IPS DF 4.7 (cell line): ENCODE data around the gene LRRC74A.

Source experiments
- DNase-seq: peaks from one replicate; pipeline ENCODE4 v3.0.0-alpha.2; 2013; ENCODE audit warnings: low spot score; ENCODE audit errors: extremely low read depth

The LRRC74A gene

DNA sequence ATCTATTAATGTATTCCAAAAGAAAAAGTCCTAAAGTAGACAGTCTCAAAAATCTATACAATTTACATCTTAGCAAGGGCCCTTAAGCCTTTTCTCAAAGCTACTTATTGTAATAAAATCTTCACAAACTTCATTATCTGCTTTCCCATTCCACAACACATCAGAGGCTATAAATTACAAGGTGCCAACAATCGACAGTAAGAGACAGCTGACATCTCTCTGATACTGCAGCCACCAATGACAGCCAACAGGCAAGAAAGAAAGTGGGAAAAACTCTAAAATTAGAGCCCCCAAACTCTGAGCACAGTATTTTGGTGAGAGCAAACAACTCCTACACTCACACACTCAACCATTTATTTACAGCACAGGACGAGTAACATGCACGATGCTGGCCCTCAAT lies 15.7 kb upstream of the LRRC74A start:
- DNase-seq = no peak

DNA sequence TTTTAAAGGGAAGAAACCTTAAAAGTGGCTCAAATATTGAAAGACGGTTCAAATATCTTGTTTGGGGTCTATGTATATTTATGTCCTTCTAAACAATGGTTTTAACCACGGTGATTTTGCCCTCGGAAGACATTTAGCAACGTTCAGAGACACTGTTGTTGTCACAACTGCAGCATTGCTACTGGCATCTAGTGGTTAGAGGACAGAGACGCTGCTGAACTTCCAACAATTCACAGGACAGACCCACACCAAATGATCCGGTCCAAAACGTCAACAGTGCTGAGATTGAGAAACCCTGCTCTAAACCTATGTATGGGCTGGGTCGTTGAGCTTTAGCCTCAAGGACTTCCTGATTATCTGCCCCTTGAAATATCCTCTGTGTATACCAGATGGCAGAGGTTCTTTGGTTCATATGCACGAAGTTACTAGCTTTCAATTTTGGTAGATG lies 15.2 kb upstream of the LRRC74A start:
- no peak for DNase-seq

DNA sequence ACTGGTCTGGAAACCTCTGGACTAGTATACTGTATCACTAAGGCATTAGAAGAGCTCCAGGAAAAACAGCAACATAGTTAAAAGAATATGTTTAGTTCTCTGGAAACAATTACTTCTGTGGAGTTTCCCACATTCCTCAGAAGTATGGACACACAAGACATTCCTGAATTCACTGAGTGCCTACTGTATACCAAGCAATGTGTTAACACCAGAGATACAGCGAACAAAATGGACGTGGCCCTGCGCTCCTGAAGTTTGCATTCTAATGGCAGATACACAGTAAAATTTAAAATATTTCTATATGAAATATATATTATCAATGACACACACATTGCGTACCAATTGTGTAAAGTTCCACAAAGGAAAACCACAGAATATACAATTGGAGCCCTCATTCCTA lies 14.6 kb upstream of the LRRC74A start:
- no peak for DNase-seq

DNA sequence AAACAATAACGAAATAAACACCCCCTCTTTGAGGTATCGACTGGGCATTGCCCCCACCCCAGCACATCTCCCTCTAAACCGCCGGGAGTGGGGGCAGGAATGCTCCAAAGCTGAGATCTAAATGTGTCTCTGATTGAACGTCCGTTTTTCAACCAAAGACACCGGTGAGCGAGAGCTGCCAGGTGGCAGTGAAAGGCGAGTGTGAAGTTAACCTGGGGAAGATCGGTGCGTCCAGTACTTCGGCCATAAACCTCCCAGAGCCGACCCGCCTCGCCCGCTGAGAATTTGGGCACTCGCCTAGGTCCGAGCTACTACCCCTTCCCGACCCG lies 14.2 kb upstream of the LRRC74A start:
- DNase-seq = no peak

DNA sequence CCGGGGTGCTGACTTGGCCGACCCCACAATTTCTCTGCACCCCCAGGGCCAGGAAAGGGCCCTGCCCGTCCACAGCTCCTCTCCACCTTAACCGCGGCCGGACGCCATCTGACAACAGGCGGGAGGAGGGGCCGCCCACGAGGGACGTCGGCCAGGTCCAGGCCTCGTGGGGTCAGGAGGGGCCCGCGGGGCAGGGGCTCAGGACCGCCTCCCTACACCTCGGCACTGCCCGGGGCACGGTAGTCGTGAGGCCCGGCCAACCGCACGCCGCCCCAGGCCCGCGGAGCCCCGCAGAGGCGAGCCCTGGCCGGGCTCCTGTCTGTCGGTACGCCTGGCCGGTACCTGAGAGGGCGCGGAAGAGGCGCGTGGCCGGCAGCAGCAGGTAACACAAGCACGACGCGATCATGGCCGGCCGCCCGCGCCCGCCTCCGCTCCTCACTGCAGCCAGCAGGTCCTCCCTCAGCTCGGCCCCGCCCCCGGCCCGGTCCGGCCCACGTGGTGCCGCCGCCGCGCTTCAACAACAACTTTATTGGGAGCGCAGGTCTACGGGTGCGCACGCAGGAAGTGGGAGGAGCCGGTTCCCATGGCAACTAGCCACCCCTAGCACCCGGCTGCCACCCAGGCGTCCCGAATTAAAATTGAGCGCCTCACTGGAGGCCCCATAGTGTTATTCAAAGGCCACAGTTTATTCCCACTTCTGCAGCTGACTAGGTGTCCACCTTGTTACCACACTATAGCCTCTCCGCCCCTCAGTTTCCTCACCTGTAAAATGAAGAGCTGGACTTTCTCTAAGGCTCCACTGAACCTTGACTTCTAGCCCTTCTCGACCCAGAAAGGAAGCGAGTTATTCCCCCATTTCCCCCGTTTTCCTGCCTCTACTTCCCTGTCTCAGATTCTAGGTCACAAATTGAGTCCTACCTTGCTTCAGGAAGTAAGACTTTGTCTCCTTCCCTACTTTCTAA lies 13.5 kb upstream of the LRRC74A start, which contains the start of gene ANGEL1:
Gene ANGEL1 (minus strand): TSS at position 461 of the 962 bp plus-strand sequence. CDS start 55 bp downstream, at position 406.
- DNase-seq = peak; percentile 78

DNA sequence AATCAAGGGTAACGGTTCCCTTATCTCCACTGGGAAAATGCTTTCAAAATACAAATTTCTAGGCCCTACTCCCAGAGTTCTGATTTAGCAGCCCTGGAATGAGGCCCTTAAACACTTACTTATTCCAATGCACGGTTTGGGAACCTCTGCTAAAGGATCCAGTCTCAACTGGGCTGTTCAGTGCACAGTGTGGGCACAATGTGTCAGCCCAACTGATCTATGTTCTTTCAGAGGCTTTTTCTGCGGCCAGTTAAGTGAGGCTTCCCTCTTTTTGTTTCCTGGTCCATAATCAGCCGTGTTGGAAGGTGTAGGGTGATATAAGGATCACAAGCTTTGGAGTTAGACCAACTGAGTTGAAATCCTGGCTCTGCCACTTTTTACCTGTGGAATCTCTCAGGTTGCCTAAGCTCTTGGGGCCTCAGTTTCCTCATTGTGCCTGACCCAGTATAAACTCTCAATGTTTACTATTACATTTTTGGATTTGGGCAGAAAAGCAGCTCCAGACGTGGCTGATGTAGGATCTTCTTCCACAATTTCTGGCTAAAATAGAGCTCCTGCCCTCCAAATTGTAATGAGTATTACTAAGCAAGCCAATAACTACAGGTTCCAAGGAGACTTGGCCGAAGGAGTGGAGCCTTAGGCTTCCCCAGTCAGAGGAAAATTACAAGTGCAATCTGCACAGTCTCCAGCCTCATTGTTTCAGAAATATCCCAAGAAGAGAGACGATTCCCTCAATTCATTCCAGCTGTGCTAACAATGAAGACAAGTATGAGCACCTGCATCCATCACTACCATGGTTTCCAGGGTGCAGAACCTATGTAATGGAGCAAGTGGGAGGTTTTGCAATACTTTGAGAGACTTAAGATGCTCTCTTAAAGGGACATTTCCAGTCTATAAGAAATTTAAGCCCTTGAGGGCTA lies 11.2 kb upstream of the LRRC74A start:
- no peak for DNase-seq

DNA sequence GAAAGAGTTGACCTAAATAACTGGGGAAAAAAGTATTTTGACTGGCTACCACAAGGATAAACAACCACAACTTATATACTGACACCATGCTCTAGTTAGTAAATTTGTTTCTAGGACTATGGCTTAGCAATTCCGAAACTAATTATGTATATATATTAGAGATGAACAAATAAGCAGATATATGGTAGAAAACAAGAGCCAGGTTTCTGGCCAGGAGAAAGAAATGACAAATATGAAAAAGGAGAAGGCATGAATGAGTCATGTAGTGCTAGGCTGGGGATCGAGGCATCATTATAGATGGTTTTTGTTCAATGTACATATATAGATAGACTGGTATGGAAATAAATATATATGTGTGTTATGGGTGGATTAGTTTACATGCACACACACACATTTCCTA lies 5.5 kb upstream of the LRRC74A start:
- no peak for DNase-seq

DNA sequence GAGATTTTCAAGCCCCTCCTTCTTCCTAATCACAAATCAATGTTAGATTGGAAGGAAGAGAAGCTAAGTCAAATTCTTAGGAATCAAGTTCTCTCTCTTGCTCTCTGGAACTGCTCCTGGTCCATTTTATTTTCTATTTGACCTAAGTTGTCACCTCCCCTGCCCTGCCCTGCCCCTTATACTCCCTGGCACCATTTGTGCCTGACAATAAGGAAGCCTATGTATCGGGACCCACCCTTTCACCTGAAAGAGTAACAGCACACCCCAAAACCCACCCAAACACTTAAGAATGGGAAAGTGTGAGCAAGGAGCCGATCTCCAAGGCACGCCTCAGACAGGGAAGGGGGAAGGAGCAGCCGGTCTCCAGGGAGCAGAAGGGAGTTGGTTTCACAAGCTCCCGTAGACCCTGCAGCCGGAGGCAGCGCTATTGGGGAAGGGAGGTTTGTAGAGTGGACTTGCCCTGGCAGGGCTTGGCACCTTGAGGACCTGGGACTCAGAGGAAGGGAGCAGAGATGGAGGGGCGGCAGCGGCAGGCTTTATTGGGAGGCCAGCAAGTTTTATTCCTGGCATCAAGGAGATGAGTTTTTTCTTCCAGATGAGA lies 1.6 kb downstream of the LRRC74A start:
- no peak for DNase-seq

DNA sequence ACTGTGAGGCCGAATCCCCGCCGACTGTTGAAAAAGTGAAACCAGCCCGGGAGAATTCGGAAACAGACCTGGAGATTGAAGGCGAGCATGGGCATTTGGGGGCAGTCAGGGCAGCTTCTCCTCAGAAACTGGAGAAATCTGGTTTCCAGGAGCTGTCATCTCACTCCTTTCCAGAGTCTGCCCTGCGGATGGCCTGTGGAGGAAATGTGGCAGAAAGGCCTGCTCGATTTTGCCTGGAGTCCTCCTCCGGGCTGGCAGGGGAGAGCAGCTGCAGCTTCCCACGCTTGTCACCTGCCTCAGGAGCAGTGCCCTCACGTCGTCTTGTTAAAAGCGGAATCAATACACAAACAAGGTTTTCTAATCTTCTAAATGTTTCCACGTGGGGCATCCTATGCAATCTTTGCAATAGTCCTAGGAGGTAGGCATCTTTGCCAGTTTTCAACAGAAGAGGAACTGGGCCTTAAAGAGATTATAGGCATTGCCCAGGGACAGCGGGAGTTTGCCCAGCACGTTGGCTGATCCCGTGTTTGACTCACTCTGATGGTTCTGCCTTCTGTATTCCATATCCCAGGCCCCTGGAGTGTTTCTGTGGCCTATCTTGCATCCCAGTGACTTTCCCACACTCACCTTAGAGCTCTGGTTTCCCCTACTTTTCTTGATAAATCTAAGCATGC lies 2.3 kb downstream of the LRRC74A start:
- no peak for DNase-seq

DNA sequence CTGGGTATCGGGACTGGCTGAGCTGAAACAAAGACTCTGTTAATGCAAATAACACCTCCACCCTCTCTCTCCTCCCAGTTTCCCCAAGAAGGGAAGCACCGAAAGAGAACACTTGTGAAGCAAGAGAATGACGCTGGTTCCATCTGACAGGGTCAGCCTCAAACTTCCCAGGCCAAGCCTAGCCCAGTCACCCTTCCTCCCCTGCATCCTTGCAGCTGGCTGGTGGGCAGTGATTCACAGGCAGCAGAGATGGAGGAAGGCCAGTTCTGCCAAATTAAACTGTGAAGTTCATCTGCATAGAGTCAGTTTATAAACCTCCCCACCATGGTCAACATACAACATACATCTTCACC lies 2.8 kb downstream of the LRRC74A start:
- no peak for DNase-seq

DNA sequence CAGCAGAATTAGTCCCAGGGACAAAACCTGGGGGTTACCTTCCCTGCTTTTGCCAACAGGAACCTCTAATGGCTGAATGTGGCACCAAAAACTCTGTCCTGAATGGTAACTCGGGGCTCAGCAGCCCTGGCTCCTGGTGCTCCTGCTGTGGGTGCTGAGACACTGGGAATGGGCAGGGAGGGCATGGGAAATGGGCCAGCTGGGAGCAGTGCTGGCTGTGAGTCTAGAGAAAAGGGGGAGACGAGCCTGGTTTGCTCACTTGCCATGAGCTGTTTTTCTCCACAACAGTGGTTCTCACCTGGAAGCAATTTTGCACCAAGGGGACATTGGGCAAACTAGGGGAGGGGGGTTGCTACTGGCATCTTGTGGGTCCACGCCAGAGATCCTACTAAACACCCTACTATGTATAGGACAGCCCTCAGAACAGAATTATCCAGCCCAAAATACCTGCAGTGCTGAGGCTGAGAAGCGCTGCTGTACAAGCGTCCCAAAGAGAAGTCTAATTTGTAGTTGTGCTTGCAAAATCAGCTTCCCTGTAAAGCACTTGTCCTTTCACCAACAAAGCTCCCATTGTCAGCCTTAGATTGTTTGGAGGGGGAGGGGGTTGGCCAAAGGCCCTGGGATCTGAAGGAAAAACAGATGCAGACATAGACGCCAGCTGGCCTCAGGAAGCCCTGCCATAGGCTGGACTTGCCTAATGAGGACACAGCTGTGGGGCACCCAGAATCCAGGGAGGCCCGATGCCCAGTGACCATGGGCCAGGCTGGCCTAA lies 3.6 kb downstream of the LRRC74A start:
- DNase-seq = no peak

DNA sequence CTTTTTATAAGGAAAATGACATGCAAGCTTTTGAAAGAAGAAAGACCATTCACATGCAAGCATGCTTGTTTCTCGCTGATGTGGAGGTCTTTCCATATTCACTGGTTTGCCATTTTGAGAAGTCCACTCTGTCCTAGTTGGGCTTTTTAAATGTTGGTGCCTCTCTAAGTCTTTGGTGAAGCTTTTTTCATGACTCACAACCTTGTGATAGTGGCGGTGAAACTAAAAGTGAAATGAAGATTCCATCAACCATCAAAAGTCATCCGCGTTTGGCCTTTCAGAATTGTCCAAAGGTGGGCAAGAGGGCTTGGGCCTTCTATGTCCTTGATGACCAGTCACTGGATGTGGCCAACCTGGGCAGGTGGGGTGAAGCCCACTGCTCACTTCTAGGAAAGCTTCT lies 4.3 kb downstream of the LRRC74A start:
- no peak for DNase-seq

DNA sequence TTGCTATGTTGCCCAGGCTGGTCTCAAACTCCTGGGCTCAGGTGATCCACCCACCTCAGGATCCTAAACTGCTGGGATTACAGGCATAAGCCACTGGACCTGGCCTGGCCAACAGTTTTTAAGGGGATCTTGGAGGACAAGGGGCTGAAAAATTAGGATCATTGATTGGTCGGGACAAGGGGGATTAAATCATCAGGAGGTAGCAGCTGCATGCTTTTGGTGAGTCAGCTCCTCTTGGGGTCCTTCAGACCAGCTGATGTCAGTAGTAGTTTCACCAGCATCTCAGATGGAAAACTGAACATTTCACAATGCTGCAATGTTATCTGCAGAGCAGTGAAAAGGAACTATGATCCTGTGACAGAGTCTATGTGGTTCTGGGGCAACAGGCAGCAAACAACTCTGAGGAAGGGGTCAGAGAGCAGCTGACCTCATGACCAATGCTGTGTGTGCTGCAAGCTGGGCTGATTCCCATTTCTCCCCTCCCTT lies 6.3 kb downstream of the LRRC74A start:
- DNase-seq = no peak

DNA sequence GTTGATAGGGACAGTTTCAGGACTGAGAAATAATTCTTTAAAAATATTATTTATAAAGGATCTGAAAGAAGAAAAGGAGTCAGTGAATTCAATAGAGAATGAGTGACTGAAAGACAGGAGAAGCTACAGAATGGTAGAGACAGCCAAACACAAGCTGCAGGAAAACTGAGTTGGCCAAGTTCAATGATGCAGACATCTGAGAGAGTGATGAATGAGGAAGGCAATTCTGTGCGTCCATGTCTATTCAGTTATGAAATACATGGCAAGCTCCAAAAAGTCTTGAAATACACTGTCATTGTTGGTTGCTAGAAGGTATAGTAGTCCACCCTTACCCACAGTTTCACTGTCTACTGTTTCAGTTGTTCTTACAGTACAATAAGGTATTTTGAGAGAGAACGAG lies 6.8 kb downstream of the LRRC74A start:
- DNase-seq = no peak

DNA sequence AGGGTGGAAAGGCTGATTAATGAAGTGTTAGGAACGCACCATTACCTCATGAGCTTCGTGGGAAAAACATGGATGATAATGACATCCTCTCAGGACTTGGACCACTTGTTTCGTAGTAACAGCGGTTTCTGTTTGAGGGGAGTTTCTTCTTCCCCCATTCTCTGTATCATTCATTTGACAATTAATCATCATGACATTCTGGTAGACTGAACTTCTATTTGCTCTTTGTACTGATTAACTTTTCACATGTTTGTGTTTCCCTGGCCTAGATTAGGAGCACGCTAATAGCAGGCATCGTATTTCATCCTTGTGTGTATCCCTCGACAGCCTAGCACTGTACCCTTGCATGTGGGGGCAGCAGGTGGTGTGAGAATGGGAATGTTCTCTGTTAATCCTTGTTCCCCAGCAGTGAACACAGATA lies 8.0 kb downstream of the LRRC74A start:
- DNase-seq = no peak

DNA sequence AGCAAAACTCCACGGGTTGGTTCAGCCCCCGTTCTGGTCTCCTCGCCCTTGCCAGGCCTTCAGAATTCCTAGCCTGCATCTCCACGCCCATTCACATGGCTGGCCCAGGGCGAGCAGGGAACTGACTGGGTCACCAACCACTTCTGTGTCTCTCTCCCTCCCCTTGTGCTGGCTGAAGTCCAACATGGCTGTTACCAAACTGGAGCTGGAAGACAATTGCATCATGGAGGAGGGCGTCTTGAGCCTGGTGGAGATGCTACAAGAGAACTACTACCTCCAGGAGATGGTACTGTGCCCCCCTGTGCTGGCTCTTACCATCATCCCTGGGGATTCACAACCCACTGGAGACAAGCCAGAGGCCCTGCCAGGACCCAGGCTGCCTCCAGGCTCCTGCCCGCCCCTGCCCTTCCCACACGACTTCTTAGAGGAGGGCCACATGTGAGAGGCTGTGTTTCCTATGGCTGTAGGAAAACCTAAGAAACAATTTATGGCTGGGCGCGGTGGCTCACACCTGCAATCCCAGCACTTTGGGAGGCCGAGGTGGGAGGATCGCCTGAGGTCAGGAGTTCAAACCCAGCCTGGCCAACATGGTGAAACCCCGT lies 9.9 kb downstream of the LRRC74A start:
- no peak for DNase-seq

DNA sequence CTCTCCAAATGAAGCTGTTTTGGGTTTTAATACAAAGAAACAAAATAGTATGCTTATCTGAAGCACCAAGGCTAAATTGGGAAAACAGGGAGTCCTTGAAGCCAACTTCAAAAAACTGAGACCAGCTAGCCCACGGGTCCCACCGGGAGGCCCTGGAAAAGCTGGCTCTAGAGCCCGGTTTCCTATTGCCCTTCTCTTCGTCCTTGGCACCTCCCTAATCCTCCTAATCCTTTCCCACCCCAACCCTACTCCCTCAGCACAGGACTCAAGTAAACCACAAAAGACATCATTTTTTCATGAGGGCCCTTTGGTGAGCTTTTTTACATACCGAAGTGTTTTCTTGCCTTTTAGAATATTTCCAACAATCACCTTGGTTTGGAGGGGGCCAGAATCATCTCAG lies 11.3 kb downstream of the LRRC74A start:
- no peak for DNase-seq

DNA sequence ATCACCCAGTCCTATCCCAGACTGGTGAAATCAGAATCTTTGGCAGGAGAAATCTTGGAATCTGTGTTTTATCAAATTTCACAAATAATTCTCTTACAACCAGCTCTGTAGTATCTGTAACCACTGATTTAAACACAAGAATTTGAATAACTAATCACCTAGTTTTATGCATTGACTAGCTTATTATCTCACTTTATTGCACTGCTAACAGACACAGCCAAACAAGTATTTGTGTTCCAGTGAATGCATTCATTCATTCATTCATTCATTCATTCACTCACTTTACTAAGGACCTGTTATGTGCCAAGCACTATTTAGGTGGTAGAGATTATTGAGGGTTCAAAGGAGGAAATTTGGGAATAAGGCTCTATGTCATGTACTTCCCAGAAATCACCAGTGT lies 16.2 kb downstream of the LRRC74A start:
- no peak for DNase-seq

DNA sequence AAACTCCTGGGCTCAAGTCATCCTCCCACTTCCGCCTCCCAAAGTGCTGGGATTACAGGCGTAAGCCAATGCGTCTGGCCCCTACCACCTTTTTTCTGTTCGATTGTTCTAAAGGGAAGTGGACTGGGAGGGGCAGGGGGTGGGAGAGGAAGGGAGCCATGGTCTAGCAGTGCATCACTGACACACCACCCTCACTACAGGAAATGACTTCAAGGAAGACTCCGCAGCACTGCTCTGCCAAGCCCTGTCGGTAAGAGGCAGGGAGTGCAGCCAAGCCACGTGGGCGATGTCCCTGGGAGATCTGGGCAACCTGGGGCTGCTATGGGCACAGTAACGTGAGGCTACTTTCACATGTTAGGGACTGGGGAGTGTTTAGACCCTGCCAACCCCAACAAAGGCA lies 18.0 kb downstream of the LRRC74A start:
- no peak for DNase-seq
